ENCODE data around the gene UCK2. TPM values are rescaled to one million over a fixed set of nuclear protein-coding genes. Genes with fewer than 3 reads are reported as not detected.

The UCK2 gene
- total and polyA plus RNA-seq, 9 of the 15 experiments (the other 6 are each of a cell fraction or from before 2014, with no cell fraction given), result 71.6 to 145 (median 95.8) TPM

- TF ChIP-seq, protein P1, sequence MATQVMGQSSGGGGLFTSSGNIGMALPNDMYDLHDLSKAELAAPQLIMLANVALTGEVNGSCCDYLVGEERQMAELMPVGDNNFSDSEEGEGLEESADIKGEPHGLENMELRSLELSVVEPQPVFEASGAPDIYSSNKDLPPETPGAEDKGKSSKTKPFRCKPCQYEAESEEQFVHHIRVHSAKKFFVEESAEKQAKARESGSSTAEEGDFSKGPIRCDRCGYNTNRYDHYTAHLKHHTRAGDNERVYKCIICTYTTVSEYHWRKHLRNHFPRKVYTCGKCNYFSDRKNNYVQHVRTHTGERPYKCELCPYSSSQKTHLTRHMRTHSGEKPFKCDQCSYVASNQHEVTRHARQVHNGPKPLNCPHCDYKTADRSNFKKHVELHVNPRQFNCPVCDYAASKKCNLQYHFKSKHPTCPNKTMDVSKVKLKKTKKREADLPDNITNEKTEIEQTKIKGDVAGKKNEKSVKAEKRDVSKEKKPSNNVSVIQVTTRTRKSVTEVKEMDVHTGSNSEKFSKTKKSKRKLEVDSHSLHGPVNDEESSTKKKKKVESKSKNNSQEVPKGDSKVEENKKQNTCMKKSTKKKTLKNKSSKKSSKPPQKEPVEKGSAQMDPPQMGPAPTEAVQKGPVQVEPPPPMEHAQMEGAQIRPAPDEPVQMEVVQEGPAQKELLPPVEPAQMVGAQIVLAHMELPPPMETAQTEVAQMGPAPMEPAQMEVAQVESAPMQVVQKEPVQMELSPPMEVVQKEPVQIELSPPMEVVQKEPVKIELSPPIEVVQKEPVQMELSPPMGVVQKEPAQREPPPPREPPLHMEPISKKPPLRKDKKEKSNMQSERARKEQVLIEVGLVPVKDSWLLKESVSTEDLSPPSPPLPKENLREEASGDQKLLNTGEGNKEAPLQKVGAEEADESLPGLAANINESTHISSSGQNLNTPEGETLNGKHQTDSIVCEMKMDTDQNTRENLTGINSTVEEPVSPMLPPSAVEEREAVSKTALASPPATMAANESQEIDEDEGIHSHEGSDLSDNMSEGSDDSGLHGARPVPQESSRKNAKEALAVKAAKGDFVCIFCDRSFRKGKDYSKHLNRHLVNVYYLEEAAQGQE (IDR thresholded peaks at IDR 0.05; ENCODE audit: borderline replicate concordance), result peak; percentile 17; the same call in 1 of the 2 replicates
- TF ChIP-seq, protein P1 (CRISPR knock-in tag; IDR thresholded peaks at IDR 0.05; ENCODE audit: low read depth), result no peak
- TF ChIP-seq BCOR (IDR thresholded peaks at IDR 0.05) (no peak), PRPF4 (IDR thresholded peaks at IDR 0.05; ENCODE audit: insufficient read depth, low read depth, low read length, poor library complexity, severe bottlenecking) (no peak), CEBPB (tag; IDR thresholded peaks at IDR 0.05) (no peak), ZBTB1 (CRISPR knock-in tag; IDR thresholded peaks at IDR 0.05; ENCODE audit: borderline replicate concordance, low read depth) (no peak), ZNF282 (CRISPR knock-in tag; IDR thresholded peaks at IDR 0.05) (no peak), STAT5B (CRISPR knock-in tag; IDR thresholded peaks at IDR 0.05) (no peak), ZNF174 (CRISPR knock-in tag; IDR thresholded peaks at IDR 0.05) (no peak), ZFP36 (IDR thresholded peaks at IDR 0.05; ENCODE audit: low read depth, low read length, partially characterized antibody) (peak; percentile 35), SMARCC2 (IDR thresholded peaks at IDR 0.05; ENCODE audit: low read depth) (peak; percentile 38; the same call in 1 of the 2 replicates), ZNF445 (CRISPR knock-in tag; IDR thresholded peaks at IDR 0.05; ENCODE audit: low read depth) (no peak), DIDO1 (tag; IDR thresholded peaks at IDR 0.05; ENCODE audit: low read depth) (no peak), ZNF830 (CRISPR knock-in tag; IDR thresholded peaks at IDR 0.05) (no peak), CREM (IDR thresholded peaks at IDR 0.05; ENCODE audit: low read depth) (peak; percentile 61), ASH1L (IDR thresholded peaks at IDR 0.05; ENCODE audit: borderline replicate concordance, low read depth, partially characterized antibody) (no peak), SMARCB1 (IDR thresholded peaks at IDR 0.05; ENCODE audit: insufficient read length, low read depth) (no peak), TEAD2 (tag; IDR thresholded peaks at IDR 0.05) (no peak), ZNF347 (CRISPR knock-in tag; IDR thresholded peaks at IDR 0.05; ENCODE audit: low read depth) (no peak)
- TF ChIP-seq, protein P2, sequence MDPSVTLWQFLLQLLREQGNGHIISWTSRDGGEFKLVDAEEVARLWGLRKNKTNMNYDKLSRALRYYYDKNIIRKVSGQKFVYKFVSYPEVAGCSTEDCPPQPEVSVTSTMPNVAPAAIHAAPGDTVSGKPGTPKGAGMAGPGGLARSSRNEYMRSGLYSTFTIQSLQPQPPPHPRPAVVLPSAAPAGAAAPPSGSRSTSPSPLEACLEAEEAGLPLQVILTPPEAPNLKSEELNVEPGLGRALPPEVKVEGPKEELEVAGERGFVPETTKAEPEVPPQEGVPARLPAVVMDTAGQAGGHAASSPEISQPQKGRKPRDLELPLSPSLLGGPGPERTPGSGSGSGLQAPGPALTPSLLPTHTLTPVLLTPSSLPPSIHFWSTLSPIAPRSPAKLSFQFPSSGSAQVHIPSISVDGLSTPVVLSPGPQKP (CRISPR knock-in tag; IDR thresholded peaks at IDR 0.05), result no peak
- TF ChIP-seq, protein P3, sequence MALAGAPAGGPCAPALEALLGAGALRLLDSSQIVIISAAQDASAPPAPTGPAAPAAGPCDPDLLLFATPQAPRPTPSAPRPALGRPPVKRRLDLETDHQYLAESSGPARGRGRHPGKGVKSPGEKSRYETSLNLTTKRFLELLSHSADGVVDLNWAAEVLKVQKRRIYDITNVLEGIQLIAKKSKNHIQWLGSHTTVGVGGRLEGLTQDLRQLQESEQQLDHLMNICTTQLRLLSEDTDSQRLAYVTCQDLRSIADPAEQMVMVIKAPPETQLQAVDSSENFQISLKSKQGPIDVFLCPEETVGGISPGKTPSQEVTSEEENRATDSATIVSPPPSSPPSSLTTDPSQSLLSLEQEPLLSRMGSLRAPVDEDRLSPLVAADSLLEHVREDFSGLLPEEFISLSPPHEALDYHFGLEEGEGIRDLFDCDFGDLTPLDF (CRISPR knock-in tag; IDR thresholded peaks at IDR 0.05), result 0 out of 2 replicates have a peak, but pooled peaks have one; percentile 18
These were observed 15.3 kb downstream of the UCK2 start (continued) for GRCh38 chr1:165842671-165843129.

Data from K562 (cell line).